NCI-H1417 treated with DMSO at 0.1 percent for 48 hours (cell line): Measurements from ENCODE around the gene PRRC2B.
"Not testable (repeated sequence)": the region's sequence is repeated elsewhere in the genome, so short reads cannot be mapped to it uniquely, and the experiment has no call there.

ENCODE experiments used
- DNase-seq: peaks from one replicate; lab custom pipeline; 2025; lab: John Stamatoyannopoulos, UW

The PRRC2B gene

DNA sequence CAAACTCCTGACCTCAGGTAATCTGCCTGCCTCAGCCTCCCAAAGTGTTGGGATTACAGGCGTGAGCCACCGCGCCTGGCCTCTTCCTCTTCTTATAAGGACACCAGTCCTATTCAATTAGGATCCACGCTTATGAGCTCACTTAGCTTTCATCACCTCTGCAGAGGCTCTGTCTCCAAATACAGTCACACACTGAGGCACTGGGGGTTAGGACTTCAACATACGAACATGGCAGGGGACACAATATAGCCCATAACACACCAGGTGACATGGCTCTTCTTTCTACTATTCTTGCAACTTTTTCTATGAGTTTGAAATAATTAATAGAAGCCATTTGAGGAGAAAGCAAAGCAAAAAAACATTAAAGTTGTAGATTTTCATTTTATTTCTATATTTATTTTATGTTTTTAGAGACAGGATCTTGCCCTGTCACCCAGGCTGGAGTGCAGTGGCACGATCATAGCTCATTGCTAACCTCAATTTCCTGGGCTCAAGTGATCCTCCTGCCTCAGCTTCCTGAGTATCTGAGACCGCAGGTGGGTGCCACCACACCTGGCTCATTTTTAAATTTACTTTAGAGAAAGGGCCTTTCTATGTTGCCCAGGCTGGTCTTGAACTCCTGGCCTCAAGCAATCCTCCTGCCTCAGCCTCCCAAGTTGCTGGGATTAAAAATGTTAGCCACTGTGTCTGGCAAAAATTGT, 145.5 kb downstream of the PRRC2B start:
- DNase-seq: no peak

DNA sequence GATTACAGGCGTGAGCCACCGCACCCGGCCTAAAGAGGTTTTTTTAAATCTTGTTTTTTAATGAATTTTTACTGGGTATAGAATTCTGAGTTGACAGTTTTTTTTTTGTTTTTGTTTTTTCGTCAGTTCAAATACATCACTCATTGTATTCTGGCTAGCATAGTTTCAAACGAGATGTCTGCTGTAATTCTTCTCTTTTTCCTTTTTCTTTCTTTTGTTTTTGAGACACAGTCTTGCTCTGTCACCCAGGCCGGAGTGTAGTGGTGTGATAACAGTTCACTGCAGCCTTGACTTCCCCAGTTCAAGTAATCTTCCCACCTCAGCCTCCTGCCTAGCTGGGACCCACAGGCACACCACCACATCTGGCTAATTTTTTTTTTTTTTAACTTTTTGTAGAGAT, 149.3 kb downstream of the PRRC2B start:
- DNase-seq: no peak

DNA sequence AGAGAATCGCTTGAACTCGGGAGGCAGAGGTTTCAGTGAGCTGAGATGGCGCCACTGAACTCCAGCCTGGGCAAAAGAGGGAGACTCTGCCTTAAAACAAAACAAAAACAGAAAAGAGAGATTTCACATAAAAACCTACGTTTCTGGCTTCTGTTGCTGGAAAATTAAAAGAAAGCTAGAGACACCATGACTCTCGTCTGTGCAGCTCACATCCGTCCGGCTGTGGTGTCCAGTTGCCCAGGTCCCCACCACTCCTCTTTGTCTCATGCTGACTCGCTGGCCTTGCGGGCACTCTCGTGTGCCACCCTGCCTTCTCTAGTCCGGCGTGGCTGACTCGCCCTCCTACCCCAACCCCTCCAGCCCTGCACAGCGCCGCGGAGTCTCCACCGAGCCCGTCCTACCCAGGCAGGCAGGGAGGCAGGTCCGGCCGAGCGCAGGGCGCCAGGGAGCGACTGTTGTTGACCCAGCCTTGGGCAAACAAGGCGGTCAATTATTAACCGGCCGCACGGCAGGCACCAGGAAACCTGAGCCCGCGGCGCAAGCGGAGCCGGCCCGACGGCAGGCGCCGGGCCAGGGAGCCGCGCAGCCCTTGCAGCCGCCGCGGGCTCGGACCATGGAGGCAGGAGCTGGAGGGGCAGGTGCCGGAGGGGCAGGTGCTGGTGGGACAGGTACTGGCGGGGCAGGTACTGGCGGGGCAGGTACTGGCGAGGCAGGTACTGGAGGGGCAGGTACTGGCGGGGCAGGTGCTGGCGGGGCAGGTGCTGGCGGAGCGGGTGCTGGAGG, 151.3 kb downstream of the PRRC2B start, which contains the start of gene PRRT1B:
Gene PRRT1B, plus strand, starts transcription at position 521 of the 783 bp plus-strand sequence. Its CDS starts 93 bp downstream, at position 614.
- DNase-seq: no peak

DNA sequence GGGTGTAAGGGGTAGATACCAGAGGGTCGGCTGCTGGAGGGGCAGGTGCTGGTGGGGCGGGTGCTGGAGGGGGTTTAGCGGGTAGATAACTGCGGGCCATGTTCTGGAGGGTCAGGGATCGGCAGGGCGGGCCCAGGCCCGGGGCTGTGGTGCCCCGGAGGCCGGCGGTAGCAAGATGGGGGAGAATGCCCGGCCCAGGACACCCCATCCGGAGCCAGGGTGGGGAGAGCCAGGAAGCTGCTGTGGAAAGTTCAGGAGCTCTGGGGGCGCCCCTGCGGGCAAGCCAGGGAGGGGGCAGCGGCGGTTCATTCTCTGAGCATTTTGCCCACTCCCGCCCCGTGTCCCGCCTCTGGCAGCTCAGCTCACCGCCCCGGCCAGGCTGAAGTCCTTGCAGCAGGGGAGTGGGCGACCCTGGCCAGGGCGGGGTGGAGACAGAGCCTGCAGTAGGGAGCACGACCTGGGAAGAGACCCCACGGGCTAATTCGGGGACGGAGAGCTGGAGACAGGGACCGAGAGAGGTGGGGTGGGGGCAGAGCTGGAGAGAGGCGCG, 152.0 kb downstream of the PRRC2B start:
- no peak for DNase-seq

DNA sequence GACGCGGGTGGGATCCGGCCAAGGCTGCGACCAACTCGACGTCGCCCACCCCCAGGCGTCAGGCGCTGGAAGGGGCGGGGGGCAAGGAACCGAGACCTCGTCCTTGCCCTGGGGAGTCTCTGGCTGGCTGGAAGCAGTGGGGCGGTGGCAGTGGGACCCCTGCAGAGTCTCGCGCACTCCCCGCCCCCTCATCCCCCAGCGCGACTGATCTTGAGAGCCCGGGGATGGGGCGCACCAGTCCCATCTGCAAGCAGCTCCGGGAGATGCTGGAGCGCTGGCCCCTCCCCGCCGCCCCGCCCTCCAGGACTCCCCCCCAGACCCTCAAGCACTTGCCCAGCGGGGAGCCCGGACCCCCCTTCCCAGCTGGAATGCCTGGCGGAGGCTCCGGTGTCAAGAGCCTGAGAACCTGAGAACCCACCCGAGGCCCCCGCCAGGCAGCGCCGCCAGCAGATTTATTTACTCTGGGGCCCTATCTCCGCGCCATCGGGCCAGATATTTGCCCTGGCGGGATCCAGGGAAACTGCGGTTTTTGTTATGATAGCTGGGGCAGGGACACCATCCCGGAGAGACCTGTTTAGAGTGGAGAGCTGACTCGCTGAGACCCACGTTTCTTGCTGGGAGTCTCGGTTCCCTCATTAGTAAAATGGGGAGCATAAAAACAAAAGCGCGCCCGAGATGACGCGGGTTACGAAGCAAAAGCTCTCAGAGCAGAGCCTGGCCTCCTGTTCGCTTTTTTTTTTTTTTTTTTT, 152.6 kb downstream of the PRRC2B start:
- no peak for DNase-seq

DNA sequence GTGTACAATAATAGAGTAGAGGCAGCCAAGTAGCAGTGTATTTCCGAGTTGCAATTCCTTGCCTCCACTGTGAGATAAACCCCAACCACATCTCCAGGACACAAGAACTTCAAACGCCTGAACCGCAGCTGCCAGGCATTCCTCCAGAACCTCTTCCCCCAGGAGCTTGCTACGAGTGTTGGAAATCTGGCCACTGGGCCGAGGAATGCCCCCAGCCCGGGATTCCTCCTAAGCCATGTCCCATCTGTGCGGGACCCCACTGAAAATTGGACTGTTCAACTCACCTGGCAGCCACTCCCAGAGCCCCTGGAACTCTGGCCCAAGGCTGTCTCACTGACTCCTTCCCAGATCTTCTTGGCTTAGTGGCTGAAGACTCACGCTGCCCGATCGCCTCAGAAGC, 155.3 kb downstream of the PRRC2B start:
- not testable (repeated sequence) for DNase-seq
